Fibroblast of skin of right quadriceps (primary cell): ENCODE results near the gene ZNF865.

Experiments used
- DNase-seq: peaks from one replicate; pipeline ENCODE4 v3.0.0-alpha.2; 2013

ZNF865 gene

DNA sequence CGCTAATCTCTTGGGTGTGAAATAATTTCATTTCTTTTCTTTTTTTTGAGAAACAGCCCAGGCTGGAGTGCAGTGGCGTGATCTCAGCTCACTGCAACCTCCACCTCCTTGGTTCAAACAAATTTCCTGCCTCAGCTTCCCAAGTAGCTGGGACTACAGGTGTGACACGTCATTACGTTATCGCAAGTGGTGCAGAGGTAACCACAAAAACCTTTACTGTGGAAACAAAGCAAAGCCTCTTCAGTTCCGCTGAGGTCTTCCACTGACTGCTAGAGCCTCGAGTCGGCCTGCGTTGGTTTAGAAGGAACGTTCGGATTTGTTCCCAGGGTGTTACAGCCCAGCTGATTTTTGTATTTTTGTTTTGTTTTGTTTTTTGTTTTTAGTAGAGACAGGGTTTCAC is 20.9 kb downstream of the ZNF865 start:
- DNase-seq: no peak

DNA sequence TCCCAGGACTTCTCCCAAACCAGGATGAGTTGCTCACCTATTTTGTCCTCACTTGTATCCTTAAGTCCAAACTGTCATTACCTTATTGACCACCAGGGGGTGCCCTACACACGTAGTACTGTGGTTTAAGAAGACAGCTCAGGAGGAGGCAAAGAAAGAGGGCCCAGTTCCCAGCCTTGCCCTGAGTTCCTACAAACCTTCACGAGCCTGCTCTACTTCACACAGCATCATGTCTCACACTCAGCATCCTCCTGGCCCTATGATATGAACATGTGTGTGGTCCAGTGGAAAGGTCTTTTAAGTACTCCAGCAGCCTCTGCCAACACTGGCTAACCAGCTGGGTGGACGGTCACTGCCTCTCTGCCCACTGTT is 27.0 kb downstream of the ZNF865 start:
- DNase-seq: peak; percentile 88

DNA sequence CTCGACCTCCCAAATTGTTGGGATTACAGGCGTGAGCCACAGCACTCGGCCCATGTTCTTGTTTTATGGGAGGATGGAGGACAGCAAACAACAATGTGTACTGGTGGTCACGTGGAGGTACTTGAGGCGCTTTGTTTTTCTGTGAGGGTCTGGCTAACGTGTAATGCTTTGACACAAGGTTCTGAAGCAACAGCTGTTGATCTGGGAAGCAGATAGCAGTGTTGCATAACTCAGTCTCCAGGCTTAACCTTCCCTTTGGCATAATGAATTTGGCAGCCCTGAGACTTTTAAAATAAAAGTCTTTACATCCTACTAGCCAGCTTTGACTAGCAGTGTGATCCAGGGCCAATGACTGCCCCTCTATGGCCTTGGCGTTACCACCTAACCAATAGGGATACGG is 28.4 kb downstream of the ZNF865 start:
- no peak for DNase-seq

DNA sequence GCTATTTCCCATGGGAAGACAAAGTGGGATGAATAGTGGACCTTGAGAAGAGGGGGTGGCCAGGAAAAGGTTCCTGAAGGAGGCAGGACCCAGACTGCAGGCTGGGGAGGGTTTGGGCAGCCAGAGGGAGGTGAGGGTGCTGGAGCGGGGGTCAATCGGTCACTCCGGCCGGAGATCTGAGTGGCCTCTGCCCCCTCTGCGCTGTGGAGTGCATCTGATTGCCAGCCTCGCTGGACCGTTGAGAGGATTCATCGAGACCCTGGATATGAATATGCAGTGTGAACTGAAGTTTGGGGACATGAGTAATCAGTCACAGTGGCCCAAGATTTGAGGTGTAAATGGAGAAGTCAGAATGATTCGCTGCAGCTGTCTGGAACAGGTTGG is 29.9 kb downstream of the ZNF865 start:
- no peak for DNase-seq

- no peak for DNase-seq
Observed at GRCh38 chr19:55635856-55636440, 30.5 kb downstream of the ZNF865 start.

- no peak for DNase-seq
Observed at GRCh38 chr19:55636723-55637122, 31.3 kb downstream of the ZNF865 start.

DNA sequence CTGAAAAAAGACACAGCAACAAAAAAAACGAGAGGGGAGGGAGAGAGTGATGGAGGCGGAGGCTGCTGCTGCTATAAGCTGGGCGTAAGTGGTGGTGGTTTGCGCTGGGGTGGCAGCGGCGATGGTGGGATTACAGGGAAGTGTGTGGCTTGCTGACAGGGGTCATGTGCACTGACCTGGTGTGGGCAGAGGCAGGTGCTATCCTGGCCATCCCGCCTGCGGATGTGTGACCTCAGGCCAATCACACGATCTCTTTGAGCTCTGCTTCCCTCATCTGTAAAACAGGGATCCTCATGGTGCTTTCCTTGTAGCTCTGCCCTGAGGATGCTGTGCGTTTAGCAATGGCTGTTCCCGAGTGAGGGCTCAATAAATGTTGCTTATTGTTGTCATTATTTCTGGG is 32.1 kb downstream of the ZNF865 start:
- DNase-seq: no peak

GRCh38 chr19:55638864-55639359 is 33.5 kb downstream of the ZNF865 start:
- DNase-seq: peak; percentile 42

DNA sequence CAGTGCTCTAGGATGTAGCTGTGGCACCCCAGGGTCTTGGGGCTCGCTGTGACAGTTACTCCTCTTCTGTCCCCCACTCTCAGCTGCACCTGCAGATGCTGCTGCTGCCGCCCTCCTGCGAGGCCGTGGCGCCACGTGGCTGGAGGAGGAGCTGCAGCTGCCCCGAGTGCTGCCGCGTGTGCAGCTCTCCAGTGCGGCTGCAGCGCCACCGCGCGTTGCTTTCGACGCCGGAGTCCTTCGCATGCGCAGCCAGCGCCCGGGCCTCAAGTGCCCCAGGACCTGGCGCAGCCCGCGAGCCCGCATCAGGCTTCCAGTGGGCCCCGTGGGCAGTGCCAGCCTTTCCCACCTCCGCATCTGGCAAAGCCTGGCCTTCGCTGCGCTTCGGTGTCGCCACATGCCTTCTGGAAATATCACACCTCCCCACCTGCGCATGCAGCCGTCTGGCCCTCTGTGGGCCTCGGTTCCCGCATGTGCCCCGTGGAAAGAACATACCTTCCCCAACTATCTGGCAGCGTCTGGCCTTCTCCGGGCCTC is 34.7 kb downstream of the ZNF865 start:
- DNase-seq: peak; percentile 74

- DNase-seq: peak; percentile 82
Observed at GRCh38 chr19:55640577-55641425, 35.4 kb downstream of the ZNF865 start, which contains the start of gene ZNF580. ZNF580 (plus strand) TSS chr19:55641002; CDS start chr19:55642509, 1,507 bp downstream.

- peak; percentile 22 for DNase-seq
Observed at GRCh38 chr19:55641426-55642152, 36.1 kb downstream of the ZNF865 start.

GRCh38 chr19:55642153-55643002 is 36.9 kb downstream of the ZNF865 start:
- no peak for DNase-seq

DNA sequence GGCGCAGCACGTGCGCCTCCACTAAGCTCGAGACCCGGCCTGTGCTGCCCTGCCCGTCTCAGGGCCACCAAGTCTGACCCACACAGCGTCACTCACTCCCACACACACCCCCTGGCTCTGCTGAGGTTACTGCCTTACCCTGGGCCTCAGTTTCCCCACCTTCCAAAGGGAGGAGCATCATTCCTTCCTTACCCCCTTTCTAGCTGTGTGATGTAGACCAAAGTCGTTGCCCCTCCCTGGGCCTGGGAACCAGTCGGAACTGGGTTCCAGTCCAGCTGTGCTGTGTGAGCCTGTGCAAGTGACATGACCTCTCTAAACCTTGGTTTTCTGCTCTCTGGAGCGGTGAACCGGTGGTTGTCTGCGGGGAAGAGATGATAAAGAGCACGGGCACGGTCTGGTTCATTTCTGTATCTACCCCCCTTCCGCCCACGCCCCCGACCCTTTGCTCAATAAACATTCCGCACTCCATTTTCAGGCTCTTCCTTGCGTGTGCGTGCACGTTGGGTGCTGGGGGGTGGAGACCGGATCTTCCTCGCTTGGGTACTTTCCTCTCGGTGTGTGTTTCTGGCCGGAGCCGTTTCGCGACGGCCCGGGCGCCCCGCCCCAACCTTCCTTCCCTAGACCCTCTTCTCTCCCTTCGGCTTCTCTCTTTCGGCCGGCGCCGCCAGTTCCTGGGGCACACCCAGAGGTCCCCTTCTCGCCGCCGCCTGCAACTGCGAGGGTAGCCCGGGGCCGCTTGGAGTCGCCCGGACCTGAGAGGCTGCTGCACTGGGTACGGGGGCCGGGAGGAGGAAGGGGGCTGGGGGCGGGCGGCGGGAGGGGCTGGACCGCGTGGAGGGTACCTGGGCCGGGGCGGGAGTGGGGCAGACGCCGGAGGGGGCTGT is 37.8 kb downstream of the ZNF865 start, which contains the start of gene ZNF581:
ZNF581 (plus strand) TSS at position 647 of the 884 bp plus-strand sequence. CDS start 923 bp downstream, outside the sequence.
- DNase-seq: peak; percentile 71

DNA sequence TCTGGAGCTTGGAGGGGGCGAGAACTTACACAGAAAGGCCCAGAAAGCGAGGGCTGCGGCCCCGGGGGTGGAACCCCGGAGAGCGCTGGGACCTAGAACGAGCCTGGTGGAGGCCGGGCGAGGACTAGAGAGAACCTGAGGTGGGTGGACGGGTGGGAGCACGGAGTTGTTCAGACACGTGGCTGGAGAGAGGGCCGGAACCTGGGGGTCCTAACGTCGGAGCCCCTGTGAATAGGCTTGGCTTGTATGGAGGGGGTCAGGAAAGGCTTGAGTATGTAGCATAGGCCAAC is 38.4 kb downstream of the ZNF865 start:
- no peak for DNase-seq

DNA sequence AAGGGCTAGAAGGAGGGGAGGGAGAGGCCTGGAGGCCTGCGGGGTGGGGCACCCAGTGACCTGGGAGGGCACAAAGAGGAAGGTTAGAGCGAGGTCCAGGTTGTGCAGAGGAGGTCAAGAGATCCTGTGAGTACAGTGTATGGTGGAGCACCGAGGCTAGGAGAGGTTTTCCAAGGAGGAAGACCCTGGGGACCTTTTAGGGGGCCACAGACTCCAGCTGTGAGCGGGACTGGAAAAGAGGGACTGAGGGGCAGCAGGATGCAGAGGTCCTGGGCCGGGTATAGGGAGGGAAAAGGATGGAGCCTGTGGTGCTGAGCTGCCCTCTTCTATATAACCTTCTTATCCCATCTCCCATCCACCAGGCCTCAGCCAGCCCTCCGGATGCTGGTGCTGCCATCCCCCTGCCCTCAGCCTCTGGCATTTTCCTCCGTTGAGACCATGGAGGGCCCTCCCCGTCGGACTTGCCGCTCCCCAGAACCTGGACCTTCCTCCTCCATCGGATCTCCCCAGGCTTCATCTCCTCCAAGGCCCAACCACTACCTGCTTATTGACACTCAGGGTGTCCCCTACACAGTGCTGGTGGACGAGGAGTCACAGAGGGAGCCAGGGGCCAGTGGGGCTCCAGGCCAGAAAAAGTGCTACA is 38.9 kb downstream of the ZNF865 start:
- DNase-seq: no peak

GRCh38 chr19:55644842-55645511 is 39.5 kb downstream of the ZNF865 start:
- no peak for DNase-seq

- no peak for DNase-seq
Observed at GRCh38 chr19:55645512-55645881, 40.0 kb downstream of the ZNF865 start.

GRCh38 chr19:55646889-55647731 is 41.7 kb downstream of the ZNF865 start:
- no peak for DNase-seq
